CD14-positive monocyte (primary cell): ENCODE results near the gene PLXNA4. TPM values are rescaled to one million over a fixed set of nuclear protein-coding genes. Genes with fewer than 3 reads are reported as not detected.

Source experiments
- DNase-seq, 3 donors: peaks; one replicate each; pipeline ENCODE4 v3.0.0-alpha.2; 2011 to 2022
- H2AFZ ChIP-seq: 2 replicates; pipeline ENCODE4 v1.6.0; 2012; ENCODE audit warnings: mild to moderate bottlenecking, low read depth, low read length, inconsistent platforms; ENCODE audit not compliant: insufficient read depth, poor library complexity, severe bottlenecking
- H3K27ac ChIP-seq, 2 donors: 1 replicate in 1 of 2; 2 replicates in 1 of 2; pipeline ENCODE4 v1.5.1; 2012 to 2013; ENCODE audit warnings: low read length in 2 of 2, control low read depth in 1 of 2, inconsistent platforms in 1 of 2, low read depth in 1 of 2, mild to moderate bottlenecking in 1 of 2
- H3K27me3 ChIP-seq, 2 donors: one replicate each; pipeline versions ENCODE4 v1.6.0 to v1.6.1; 2011 to 2013; ENCODE audit warnings: low read length in 2 of 2; ENCODE audit not compliant: control insufficient read depth in 2 of 2, insufficient read depth in 2 of 2
- H3K36me3 ChIP-seq, 2 donors: replicated peaks in 1 of 2; 1 replicate in 1 of 2; 2 replicates in 1 of 2; pipeline versions ENCODE4 v1.5.1 to v1.6.1; 2012 to 2013; ENCODE audit warnings: low read length in 2 of 2, control low read depth in 1 of 2, inconsistent platforms in 1 of 2, mild to moderate bottlenecking in 1 of 2; ENCODE audit not compliant: insufficient read depth in 2 of 2, control insufficient read depth in 1 of 2
- H3K4me1 ChIP-seq, 2 donors: 1 replicate in 1 of 2; 2 replicates in 1 of 2; pipeline versions ENCODE4 v1.5.1 to v1.6.1; 2012 to 2013; ENCODE audit warnings: low read length in 2 of 2, control low read depth in 1 of 2, inconsistent platforms in 1 of 2, mild to moderate bottlenecking in 1 of 2, moderate library complexity in 1 of 2; ENCODE audit not compliant: insufficient read depth in 2 of 2, control insufficient read depth in 1 of 2
- H3K4me2 ChIP-seq: replicated peaks from 2 replicates; pipeline ENCODE3; 2012; ENCODE audit warnings: low read length, moderate library complexity, mild to moderate bottlenecking; ENCODE audit not compliant: poor library complexity, severe bottlenecking; ENCODE audit errors: extremely low read depth
- H3K4me3 ChIP-seq, 3 experiments: fragments of 200-600 bp in 1 of 3; sonication (generic) in 1 of 3; replicated peaks in 1 of 3; 1 replicate in 2 of 3; 2 replicates in 1 of 3; pipeline ENCODE4 v1.5.1; 2011 to 2013; ENCODE audit warnings: low read length in 3 of 3, mild to moderate bottlenecking in 3 of 3, control low read depth in 2 of 3, low read depth in 2 of 3, inconsistent platforms in 1 of 3, moderate library complexity in 1 of 3
- H3K79me2 ChIP-seq: 2 replicates; pipeline ENCODE4 v1.6.0; 2012; ENCODE audit warnings: mild to moderate bottlenecking, control low read depth, inconsistent platforms, low read length, moderate library complexity; ENCODE audit not compliant: insufficient read depth
- H3K9ac ChIP-seq: 2 replicates; pipeline ENCODE4 v1.6.0; 2017; ENCODE audit warnings: low read length, mild to moderate bottlenecking; ENCODE audit not compliant: insufficient read depth, poor library complexity, severe bottlenecking
- H3K9me3 ChIP-seq, 2 donors: replicated peaks in 1 of 2; 1 replicate in 1 of 2; 2 replicates in 1 of 2; pipeline versions ENCODE4 v1.5.1 to v1.6.1; 2012 to 2013; ENCODE audit warnings: low read length in 2 of 2, control low read depth in 1 of 2; ENCODE audit not compliant: control insufficient read depth in 1 of 2, insufficient read depth in 1 of 2
- H4K20me1 ChIP-seq: 2 replicates; pipeline ENCODE4 v1.6.0; 2012; ENCODE audit warnings: mild to moderate bottlenecking, low read length, control low read depth, moderate library complexity; ENCODE audit not compliant: insufficient read depth
- H3K27ac Mint-ChIP-seq, 7 donors: one replicate each; pipeline ENCODE4 v1.8.0; 2020; ENCODE audit warnings: mild to moderate bottlenecking in 7 of 7, mixed read lengths in 7 of 7, moderate library complexity in 6 of 7, inconsistent platforms in 2 of 7
- H3K27me3 Mint-ChIP-seq, 3 donors: one replicate each; pipeline ENCODE4 v1.8.0; 2021 to 2022; ENCODE audit warnings: low read depth in 3 of 3, mild to moderate bottlenecking in 3 of 3, mixed read lengths in 3 of 3, moderate library complexity in 3 of 3, inconsistent platforms in 1 of 3
- H3K36me3 Mint-ChIP-seq, 2 donors: one replicate each; pipeline ENCODE4 v1.8.0; 2020; ENCODE audit warnings: mixed read lengths in 2 of 2, inconsistent platforms in 1 of 2, mild to moderate bottlenecking in 1 of 2
- H3K4me1 Mint-ChIP-seq: one replicate; pipeline ENCODE4 v1.8.0; 2020; ENCODE audit warnings: mild to moderate bottlenecking, mixed read lengths
- H3K4me3 Mint-ChIP-seq, 2 donors: one replicate each; pipeline ENCODE4 v1.8.0; 2020; ENCODE audit warnings: mild to moderate bottlenecking in 2 of 2, mixed read lengths in 2 of 2, moderate library complexity in 1 of 2
- H3K9me3 Mint-ChIP-seq, 7 donors: one replicate each; pipeline ENCODE4 v1.8.0; 2020 to 2022; ENCODE audit warnings: mixed read lengths in 7 of 7, mild to moderate bottlenecking in 6 of 7, moderate library complexity in 6 of 7, inconsistent platforms in 2 of 7
- CTCF ChIP-seq: fragments of 200-600 bp; IDR thresholded peaks from one replicate; pipeline ENCODE4 v1.8.0; 2022; ENCODE audit warnings: antibody characterized with exemption, mild to moderate bottlenecking
- WGBS: methylation state at CpG from one replicate; pipeline ENCODE4 v1.1.5; 2013; ENCODE audit warnings: missing lambda C conversion rate; ENCODE audit not compliant: insufficient coverage; 5-methylcytosine and 5-hydroxymethylcytosine counted together
- intact Hi-C, 2 donors: fragments of 100-400 bp; cut with micrococcal nuclease; formaldehyde crosslinking; loops; one replicate each; pipeline versions ENCODE4 v1.15.0 to v1.15.1; 2023
- polyA plus RNA-seq, 3 donors: library from polyadenylated mRNA; depleted of rRNA in 1 of 3; unstranded in 2 of 3; stranded (reverse) in 1 of 3; fragments of 300-500 nt in 2 of 3; fragments of >200 nt in 1 of 3; fragmentation: Illumina TruSeq in 2 of 3; gene quantifications; 1 replicate in 2 of 3; 2 replicates in 1 of 3; pipeline ENCODE4 v1.2.3, GENCODE V29; 2012 to 2021

Gene PLXNA4
- polyA plus RNA-seq, 3 donors = not detected

- no peak overlapping the region for H3K27ac ChIP-seq
- Mint-ChIP-seq H3K4me3 (no peak overlapping the region), H3K27ac (no peak overlapping the region), H3K9me3 (peaks cover 0 to 4% (median 0%) of the 10 kb centered on the region in 7 donors), H3K36me3 (no peaks in the 10 kb centered on the region), H3K27me3 (peaks cover 4 to 11% (median 10%) of the 10 kb centered on the region in 3 donors), H3K4me1 (no peaks in the 10 kb centered on the region)
- TF ChIP-seq CTCF = no peak
- intact Hi-C loops = no loop called here
- no peak overlapping the region for H2AFZ ChIP-seq
- DNase-seq = no peak
- no peak overlapping the region for H3K9ac ChIP-seq
- no peaks in the 10 kb centered on the region for H3K9me3 ChIP-seq
- H3K4me1 ChIP-seq = no peaks in the 10 kb centered on the region
- no peak overlapping the region for H3K4me3 ChIP-seq
- 88% methylated on average over 4 of the region's 4 CpGs for WGBS
- H3K79me2 ChIP-seq = no peaks in the 10 kb centered on the region
- H3K4me2 ChIP-seq = no peak overlapping the region
- no peaks in the 10 kb centered on the region for H3K36me3 ChIP-seq
- no peaks in the 10 kb centered on the region for H3K27me3 ChIP-seq
- H4K20me1 ChIP-seq = no peaks in the 10 kb centered on the region
Measured at GRCh38 chr7:132590162-132590561, 13.9 kb upstream of the PLXNA4 start.

DNA sequence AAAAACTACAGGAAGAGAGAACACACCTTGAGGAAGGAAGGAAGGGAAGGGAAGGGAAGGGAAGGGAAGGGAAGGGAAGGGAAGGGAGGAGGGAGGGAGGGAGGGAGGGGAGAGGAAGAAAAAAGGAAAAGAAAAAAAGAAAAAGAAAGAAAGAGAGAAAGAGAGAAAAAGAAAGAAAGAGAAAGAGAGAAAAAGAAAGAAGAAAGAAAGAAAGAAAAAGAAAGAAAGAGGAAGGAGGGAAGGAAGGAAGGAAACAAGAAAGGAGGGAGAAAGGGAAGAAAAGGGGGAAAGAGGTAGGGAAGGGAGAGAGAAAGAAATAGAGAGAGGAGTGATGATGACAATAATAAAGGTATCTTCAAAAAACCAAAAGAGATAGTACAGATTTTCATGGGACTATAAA is 12.3 kb upstream of the PLXNA4 start:
- intact Hi-C loops = loop anchor here in 1 of 2 donors (10.0 kb wide), 1 partner anchor 894 kb away; no protein-coding TSS in a partner anchor
- no peak overlapping the region for H3K4me2 ChIP-seq
- peaks cover 4 to 14% (median 9%) of the 10 kb centered on the region in 3 donors for H3K27me3 Mint-ChIP-seq
- no peak for DNase-seq
- no peaks in the 10 kb centered on the region for H4K20me1 ChIP-seq
- H3K27me3 ChIP-seq = no peaks in the 10 kb centered on the region
- no peak overlapping the region for H3K27ac Mint-ChIP-seq
- H3K36me3 ChIP-seq = no peaks in the 10 kb centered on the region
- no peaks in the 10 kb centered on the region for H3K36me3 Mint-ChIP-seq
- no peaks in the 10 kb centered on the region for H3K4me1 Mint-ChIP-seq
- no peaks in the 10 kb centered on the region for H3K9me3 ChIP-seq
- no peak overlapping the region for H3K27ac ChIP-seq
- no peak overlapping the region for H3K4me3 ChIP-seq
- TF ChIP-seq CTCF = no peak
- no peaks in the 10 kb centered on the region for H3K4me1 ChIP-seq
- no peaks in the 10 kb centered on the region for H3K79me2 ChIP-seq
- no peak overlapping the region for H3K9ac ChIP-seq
- no peak overlapping the region for H3K4me3 Mint-ChIP-seq
- peaks cover 0 to 4% (median 0%) of the 10 kb centered on the region in 7 donors for H3K9me3 Mint-ChIP-seq
- H2AFZ ChIP-seq = no peak overlapping the region
